Dedifferentiated amniotic fluid mesenchymal stem cell (primary cell): ENCODE data around the gene RTN4IP1.

Source experiments
- DNase-seq: peaks from one replicate; pipeline ENCODE4 v3.0.0-alpha.2; 2016; ENCODE audit errors: extremely low spot score

Gene RTN4IP1, protein sequence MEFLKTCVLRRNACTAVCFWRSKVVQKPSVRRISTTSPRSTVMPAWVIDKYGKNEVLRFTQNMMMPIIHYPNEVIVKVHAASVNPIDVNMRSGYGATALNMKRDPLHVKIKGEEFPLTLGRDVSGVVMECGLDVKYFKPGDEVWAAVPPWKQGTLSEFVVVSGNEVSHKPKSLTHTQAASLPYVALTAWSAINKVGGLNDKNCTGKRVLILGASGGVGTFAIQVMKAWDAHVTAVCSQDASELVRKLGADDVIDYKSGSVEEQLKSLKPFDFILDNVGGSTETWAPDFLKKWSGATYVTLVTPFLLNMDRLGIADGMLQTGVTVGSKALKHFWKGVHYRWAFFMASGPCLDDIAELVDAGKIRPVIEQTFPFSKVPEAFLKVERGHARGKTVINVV

DNA sequence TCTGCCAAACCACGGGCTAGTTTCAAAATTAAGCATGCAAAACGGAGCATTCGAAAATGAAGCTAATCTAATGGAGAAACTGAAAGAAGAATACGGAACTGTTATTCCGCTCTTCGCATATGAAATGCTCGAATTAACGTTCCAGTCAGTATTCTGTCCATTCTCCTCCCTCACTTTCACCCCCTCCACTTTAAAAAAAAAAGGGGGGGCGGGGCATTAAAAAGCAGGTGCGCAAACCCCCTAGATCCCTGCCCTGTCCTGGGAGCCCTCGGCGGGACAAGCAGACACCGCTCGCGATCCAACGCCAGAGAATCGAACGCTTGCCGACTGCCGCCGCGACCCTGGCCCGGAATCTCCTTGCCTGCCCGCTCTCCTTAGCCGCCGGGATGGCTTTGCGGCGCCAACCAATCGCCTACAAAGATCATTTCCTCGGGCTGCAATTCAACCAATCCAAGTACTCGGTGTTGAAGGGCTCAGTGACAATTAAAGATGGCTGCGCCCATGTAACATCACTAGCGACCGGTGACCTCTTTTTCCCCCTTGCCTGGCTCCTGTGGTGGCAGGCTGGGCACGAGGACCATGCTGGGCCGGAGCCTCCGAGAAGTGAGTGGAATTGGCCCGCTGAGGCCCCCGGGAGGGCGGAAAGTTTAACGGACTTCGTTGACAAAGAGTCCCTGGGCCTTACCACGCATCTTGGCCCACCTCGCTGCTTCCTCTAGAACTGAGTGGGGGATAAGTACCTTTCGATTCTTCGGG is at the start of gene RTN4IP1, which contains the start of gene QRSL1:
Gene RTN4IP1 (minus strand): TSS at position 396 of the 756 bp plus-strand sequence. CDS start 477 bp downstream, outside the sequence.
Gene QRSL1 (plus strand): TSS at position 476 of the 756 bp plus-strand sequence. CDS start 104 bp downstream, at position 580.
- DNase-seq: peak; percentile 94

DNA sequence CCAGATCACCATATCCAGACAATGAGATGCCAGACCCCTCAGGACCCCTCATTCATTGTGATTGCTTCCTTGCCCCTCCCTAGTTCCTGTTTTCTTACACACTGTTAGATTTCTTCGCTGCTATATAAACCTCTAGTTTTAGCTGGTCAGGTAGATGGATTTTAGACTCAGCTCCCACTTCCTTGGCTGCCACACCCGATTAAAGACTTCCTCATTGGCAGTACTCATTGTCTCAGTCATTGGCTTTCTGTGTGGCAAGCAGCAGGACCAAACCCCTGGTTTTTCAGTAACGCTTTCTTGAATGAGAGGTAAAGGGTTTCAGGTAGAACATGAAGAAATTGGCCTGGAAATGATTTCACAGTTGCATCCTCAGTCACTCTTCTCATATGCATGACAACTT is 48.0 kb upstream of the RTN4IP1 start:
- no peak for DNase-seq

DNA sequence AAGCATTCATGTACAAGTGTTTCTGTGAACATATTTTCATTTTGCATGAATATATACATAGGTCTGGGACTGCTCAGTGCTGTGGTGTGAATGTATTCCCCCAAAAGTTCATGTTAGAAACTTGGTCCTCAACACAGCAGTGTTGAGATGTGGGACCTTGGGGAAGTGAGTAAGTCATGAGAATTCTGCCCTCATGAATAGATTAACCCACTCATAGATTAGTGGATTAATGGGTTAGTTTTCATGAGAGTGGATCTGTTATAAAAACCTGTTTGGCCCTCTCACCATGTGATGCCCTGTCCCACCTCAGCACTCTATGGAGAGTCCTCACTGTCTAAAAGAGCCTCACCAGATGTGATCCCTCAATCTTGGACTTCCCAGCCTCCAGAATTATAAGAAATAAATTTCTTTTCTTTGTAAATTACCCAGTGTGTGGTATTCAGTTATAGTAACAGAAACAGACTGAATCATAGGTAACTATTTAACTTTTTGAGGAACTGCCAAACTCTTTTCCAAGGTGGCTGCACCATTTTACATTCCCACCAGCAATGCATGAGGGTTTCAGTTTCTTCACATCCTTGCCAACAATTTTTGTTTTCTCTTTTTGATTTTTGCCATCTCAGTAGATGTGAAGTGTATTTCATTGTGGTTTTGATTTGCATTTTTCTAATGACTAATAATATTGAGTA is 45.4 kb upstream of the RTN4IP1 start:
- DNase-seq: no peak

DNA sequence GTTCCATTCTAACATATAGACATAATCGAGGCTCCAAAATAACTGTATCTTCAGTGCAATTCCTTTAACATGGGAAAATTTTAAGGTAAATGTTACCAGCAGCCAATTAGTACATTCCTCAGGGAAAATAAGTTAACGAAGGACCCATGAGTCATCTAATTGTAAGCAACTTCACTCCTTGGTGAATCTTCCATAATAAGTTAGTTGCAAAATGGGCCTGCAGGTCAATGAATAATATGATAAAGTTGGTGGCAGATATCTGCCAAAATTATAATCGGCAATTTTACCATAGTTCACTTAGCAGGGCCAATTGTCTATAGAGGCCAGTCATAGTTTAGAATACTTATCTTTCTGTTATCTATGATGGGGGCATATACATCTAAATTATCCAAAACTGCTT is 42.4 kb upstream of the RTN4IP1 start:
- DNase-seq: no peak

DNA sequence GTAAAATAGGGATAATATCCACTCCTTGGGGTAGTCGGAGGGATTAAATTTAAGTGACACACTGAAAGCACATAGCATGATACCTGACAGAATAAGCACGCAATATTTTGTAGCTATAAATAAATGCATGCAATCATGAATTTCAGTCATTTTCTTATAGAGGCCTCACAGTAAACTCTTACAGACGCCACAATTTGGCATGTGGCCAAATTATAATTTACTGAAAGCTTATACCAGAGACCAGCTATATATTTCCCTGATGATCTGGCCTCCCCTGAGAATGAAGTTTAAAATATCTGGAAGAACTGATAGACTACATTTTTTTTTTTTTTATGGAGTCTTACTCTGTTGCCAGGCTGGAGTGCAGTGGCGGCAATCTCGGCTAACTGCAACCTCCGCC is 40.9 kb upstream of the RTN4IP1 start:
- no peak for DNase-seq

DNA sequence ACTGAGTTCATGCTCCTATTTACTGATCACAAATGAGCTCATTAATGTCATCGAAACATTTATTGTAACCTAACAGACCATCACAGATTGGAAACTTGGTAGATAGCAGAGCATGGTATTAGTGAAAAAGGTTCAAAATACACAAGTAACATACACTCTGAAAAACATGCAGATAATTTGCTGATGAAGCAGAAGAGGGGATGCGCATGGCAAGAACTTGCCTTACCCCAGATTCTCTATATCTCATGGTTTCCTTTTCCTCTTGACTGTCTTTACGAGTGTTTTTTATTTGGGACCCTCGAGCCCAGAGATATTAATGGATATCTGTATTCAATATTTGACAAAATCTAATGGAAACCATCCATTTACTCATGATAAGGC is 37.7 kb upstream of the RTN4IP1 start:
- DNase-seq: no peak

DNA sequence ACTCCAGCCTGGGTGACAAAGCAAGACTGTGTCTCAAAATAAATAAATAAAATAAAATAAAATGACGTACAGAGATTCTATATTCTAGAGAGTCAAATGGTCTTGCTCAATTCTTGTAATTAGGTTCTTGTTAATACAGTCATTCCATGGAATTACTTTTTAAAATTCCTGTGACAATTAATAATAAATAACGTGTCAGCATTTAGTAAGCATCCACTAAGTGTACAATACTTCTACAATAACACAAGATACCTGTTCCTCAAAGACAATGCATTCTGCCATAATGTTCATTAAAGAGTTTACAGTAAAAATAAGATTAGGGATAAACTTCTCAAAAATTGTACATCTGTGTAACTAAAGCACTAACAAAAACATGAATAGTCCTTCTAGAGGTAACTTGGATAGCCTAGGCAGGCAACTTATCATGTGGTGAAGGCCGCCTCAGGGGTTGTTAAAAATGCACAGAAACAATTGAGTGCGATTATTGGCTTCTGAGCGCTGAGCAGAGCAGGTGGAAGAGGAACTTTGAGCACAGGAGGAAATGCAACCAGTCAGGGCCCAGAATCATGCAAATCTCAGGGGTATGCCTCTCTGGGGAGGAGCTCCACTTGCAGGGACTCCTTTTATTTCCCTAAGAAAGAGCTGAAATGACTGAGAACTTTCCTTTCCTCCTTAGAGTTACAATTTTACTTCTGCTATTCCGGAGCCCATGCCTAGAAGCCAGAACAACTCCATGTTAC is 37.2 kb upstream of the RTN4IP1 start:
- no peak for DNase-seq

DNA sequence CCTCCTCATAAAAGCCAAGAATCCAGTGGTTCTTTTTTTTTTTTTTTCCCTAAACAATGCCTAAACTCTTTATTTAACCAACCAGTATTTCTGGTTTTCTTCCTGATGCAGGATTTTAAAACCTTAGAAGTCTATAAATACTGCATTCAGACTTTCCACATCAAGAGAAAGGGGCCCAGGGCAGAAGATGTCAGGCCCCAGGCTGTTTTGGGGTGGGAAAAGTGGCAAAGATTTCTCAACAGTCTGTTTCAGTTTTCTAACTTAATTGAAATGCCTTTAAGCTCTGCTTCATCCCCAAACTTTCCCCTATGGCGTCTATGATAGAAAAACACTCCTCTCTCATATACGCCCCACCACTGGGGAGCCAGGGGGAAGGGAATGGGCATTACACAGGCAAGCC is 33.2 kb upstream of the RTN4IP1 start:
- no peak for DNase-seq

DNA sequence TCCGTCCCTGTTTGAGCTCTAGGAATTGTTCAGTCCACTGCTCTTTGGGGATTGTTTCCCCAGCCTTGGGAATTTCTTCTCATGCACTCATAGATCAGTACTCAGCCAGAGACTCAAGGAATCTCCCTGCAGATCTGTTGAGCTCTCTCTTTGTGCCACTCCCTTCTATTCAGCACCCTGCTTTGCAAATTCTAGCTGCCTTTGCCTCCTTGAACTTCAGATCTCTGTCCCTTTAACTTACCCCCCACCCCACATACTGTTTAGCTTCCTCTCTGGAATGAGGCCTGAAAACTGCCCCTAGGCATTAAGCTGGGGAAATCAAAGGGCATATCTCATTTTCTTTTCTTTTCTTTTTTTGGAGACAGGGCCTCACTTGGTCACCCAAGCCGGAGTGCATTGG is 30.6 kb upstream of the RTN4IP1 start:
- DNase-seq: no peak

DNA sequence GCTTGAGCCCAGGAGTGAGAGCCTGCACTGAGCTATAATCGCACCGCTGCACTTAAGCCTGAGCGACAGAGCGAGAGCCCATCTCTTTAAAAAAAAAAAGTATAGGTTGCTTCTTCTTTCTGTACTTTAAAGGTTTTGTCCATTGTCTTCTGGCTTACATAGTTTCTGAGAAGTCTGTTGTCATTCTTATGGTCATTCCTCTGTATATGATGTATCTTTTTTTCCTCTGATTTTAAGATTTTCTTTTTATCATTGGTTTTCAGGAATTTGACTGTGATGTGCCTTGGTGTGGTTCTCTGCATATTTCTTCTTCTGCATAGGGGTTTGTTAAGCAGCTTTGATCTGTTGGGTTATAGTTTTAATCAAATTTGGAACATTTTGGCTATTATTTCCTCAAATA is 29.2 kb upstream of the RTN4IP1 start:
- no peak for DNase-seq

DNA sequence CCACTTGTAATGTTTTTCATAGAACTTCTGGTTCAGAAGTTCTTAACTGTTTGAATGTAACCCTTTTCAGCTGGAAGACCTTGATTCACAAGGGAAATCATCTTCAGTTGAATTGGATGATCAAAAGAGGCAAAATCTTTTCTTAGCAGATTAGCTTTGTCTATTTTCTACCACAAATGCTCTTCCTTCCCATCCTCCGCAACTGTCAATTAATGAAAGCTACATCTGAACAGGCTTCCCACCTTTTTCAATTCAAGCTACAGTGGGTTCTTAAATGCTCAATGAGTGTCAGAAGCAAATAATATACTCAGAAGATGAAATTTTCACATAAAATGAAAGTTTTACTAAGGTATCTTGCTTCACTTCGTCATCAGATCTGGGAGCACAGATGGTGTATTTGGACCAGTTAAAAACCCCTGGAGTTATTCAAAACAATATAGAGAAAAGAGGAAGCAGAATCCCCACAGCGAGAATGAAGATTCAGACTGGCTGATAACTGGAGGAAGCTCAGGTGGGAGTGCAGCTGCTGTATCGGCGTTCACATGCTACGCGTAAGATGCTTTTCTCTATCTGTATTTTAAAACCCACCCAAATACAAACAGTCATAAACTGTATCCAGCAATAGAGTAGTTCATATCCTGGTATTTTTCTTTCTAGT is 19.5 kb upstream of the RTN4IP1 start:
- no peak for DNase-seq

DNA sequence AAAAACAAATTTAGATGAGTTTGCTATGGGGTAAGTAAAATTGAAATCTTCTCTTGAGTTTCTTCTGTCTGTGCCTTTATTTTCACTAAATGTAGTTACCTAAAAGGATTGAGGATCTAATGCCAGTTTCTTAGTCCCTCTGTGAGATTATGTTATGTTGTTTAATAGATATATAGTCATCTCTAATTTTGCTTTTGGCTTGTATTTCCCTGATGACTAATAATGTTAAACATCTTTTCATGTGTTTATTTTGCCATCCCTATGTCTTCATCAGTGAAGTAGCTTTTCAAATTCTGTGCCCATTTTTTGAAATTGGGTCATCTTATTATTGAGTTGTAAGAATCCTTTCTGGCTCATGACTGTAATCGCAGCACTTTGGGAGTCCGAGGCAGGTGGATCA is 13.8 kb upstream of the RTN4IP1 start:
- DNase-seq: no peak

DNA sequence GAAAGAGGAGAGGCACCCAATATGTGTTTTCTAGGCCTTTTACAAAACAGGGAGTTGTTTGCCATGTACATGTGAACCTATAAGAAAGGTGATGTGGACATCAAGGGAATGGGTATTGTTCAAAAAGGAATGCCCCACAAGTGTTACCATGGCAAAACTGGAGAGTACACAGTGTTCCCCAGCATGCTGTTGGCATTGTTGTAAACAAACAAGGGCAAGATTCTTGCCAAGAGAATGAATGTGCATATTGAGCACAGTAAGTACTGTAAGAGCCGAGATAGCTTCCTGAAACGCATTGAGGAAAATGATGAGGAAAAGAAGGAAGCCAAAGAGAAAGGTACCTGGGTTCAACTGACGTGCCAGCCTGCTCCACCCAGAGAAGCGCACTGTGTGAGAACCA is 13.2 kb upstream of the RTN4IP1 start:
- DNase-seq: no peak

DNA sequence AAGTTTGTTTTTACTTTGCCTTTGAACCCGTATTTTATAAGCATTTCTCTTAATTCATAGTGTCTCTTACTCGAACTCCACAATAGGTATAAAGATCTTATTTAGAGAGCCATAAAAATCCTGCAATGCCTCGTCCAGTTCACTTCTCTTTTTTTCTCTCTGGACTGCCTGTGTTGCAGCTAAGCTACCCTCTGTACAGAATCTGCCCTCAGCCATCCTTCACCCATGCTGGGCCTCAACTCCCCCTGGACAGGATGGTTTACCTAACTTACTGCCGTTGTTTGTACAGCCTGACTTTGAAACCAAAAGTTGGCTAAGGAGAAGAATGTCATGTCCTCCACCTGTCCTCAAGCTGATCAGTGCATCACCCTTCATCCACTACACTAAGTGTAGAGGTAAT is 10.5 kb upstream of the RTN4IP1 start:
- no peak for DNase-seq

DNA sequence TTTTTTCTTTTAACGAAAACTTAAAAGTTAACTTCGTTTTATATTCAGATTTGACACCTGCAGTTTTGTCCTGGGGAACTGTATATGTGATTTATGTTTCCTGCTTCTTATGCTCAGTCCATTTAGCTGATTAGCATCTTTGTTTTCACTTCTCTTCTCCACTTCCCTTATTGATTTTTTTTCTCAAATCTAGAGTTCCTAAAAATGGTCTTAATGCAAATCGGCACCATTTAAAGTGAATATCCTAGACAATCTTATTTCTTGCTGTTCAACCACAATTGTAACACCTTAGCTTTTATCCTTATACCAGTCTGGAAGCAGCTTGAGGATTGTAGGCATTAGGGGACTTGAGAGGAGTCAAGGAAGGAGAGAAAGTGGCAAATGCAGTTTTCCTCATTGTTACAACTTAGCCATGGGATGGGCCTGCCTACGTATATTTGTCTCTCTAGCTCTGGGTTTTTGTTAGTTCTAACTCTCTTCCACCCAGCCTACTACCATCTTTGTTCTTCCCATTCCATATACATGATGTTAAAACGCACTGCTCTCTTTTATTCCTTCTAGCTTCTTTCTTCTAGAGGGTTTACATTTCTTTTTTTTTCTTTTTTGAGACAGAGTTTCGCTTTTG is 8.5 kb upstream of the RTN4IP1 start:
- no peak for DNase-seq

DNA sequence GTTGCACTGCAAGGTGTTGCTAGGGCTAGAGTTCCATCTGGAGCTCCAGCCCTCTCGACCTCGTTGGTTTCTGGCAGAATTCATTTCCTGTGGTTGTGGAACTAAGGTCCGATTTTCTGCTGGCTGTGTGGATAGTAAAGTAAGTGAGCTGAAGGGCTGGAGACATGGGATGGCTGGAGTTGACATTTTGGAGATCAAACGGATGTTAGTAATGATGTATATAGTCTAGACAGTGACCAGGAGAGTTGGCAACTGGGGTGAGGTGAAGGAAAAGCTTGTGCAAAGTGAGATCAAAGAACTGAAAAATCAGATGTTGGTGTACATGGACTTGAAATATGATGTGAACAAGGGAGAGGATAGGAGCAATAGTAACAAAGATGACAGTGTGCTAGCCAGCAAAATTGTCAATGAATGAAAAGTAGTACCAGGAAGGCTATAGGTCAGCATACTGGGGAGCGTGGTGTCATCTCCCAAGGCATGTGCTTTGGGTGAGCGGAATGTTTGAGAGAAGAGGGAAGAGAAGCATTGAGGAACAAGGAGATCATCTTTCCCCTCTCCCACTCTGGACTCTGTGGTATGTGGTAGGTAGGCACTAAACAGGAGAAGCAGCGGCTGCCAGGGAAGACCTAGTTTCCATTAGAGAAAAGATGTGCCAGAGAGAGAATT is 7.9 kb upstream of the RTN4IP1 start:
- no peak for DNase-seq

DNA sequence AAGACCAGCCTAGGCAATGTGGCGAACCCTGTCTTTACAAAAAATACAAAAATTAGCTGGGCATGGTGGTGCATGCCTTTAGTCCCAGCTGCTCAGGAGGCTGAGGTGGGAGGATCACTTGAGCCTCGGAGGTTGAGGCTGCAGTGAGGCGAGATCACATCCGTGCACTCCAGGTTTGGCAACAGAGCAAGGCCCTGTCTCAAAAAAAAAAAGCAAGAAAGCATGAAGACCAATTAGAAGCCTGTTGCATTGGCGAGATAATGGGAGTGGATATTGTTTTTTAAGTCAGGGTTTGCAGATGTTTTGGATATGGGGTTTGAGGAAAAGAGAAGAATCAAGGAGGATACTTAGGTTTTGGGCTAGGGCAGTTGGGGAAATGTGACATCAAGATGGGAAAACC is 5.3 kb upstream of the RTN4IP1 start:
- DNase-seq: no peak

DNA sequence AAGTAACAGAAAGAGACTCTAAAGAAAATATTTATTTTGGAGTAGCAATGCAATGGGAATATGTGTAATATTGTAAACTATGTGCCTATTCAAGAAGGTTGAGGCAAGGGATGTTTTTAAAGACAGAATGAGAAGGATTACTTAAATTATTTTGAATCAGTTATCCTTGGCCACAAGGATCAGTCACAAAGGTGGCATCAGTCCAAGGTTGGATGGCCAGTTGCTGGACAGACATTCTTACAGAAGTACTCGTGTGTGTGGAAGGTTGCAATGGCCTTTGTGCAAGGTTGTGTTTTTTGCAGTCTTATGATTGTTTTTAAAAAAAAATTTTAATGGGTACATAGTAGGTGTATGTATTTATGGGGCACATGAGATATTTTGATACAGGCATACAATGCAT is 2.0 kb upstream of the RTN4IP1 start:
- DNase-seq: no peak

DNA sequence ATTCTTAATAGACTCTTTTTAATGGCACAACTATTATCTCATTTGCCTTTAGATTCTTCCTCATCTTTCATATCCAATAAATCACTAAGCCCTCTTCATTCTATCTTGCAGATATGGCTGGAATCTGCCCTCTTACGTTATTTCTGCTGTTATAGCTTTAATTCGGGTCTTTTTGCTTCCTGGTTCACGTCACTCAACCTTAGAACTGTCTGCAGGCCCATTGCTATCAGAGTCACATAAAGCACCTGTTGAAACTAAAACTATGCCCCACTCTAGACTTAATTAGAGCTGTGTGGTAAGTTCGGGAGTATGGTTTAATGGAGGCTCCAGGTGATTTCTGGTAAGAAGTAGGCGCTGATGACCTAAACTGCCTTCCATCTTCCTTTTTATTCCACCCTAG is 1.1 kb upstream of the RTN4IP1 start:
- DNase-seq: no peak

DNA sequence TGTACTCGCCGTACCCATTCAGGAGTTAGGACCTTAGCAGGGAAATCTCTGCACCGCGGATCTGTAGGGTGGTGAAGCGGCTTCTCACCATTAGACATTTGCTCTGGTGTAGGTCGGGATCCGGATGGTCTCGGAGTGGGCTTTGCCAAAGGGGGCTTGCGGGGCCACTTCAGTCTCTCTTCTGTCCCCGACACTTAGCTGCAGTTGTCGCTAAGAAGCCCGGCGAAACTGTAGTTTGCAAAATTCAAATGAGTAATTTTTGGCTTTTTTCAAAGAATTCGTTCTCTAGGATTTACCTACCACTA is 513 bp upstream of the RTN4IP1 start:
- no peak for DNase-seq
